GM13976 (cell line): ENCODE results near the gene ANKRD16.
"Not testable (repeated sequence)": the region's sequence is repeated elsewhere in the genome, so short reads cannot be mapped to it uniquely, and the experiment has no call there.

Source experiments
- DNase-seq: peaks from one replicate; pipeline ENCODE4 v3.0.0; 2012; ENCODE audit warnings: low spot score
- CTCF ChIP-seq: IDR thresholded peaks from 2 replicates; pipeline ENCODE4 v1.5.1; 2012; ENCODE audit warnings: borderline replicate concordance, mild to moderate bottlenecking; ENCODE audit not compliant: insufficient read depth; ENCODE audit errors: extremely low read depth, missing control alignments, control extremely low read depth
- in situ Hi-C: fragments of 300-500 bp; cut with MboI; formaldehyde crosslinking; loops from one replicate; pipeline ENCODE4 v1.12.0; 2022; ENCODE audit warnings: low sequenced_read_pairs, mixed read lengths, inconsistent platforms; ENCODE audit not compliant: unreplicated experiment

ANKRD16 gene

GRCh38 chr10:5917305-5917704, 27.6 kb upstream of the ANKRD16 start:
- TF ChIP-seq CTCF: no peak
- in situ Hi-C loops: no loop called here

GRCh38 chr10:5915451-5915850, 25.8 kb upstream of the ANKRD16 start:
- in situ Hi-C loops: no loop called here
- TF ChIP-seq CTCF: no peak
- no peak for DNase-seq

More at GRCh38 chr10:5917305-5917704, 27.6 kb upstream of the ANKRD16 start:
- no peak for DNase-seq

GRCh38 chr10:5913736-5914135, 24.0 kb upstream of the ANKRD16 start:
- no peak for DNase-seq
- in situ Hi-C loops: no loop called here
- no peak for TF ChIP-seq CTCF

GRCh38 chr10:5911670-5912069, 22.0 kb upstream of the ANKRD16 start:
- no peak for TF ChIP-seq CTCF
- DNase-seq: no peak
- in situ Hi-C loops: no loop called here

GRCh38 chr10:5910323-5911100, 20.8 kb upstream of the ANKRD16 start:
- DNase-seq: no peak
- in situ Hi-C loops: no loop called here
- no peak for TF ChIP-seq CTCF

GRCh38 chr10:5908676-5909075, 19.0 kb upstream of the ANKRD16 start:
- in situ Hi-C loops, DNase-seq: not testable (repeated sequence)

GRCh38 chr10:5906651-5907050, 17.0 kb upstream of the ANKRD16 start:
- DNase-seq: no peak
- no peak for TF ChIP-seq CTCF
- in situ Hi-C loops: no loop called here
